Forelimb muscle (tissue), 1 donor: ENCODE measurements around the gene STRN4. TPM values are rescaled to one million over a fixed set of nuclear protein-coding genes. Genes with fewer than 3 reads are reported as not detected.

Source experiments
- DNase-seq: peaks from one replicate; pipeline ENCODE4 v3.0.0-alpha.2; 2013; ENCODE audit warnings: low read depth
- polyA plus RNA-seq: library from polyadenylated mRNA; unstranded; fragments of 120-200 nt; gene quantifications from one replicate; pipeline ENCODE4 v1.2.1, GENCODE V29; 2013; ENCODE audit not compliant: insufficient read length

STRN4 gene
- polyA plus RNA-seq, 1 donor: 46.7 TPM

- no peak for DNase-seq
Observed at GRCh38 chr19:46725036-46725820, 21.0 kb downstream of the STRN4 start.

DNA sequence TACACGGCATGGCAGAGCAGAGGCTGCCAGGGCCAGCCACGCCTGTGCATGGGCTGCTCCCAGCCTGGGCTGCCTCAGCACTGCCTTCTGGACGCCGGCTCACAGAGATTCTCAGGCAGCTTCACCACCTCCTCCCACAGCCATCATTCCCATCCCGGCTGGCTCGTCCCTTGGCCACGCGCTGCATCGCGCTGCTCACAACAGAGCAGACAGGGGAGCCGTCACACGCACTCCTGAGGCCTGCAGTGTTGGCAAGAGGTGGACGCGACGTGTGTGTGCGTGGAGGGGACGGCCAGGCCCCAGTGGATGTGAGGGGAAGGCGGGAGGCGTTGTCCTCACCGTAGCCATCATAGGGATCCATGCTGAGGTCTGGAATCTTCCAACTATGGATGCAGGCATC, 21.8 kb downstream of the STRN4 start:
- DNase-seq: no peak

DNA sequence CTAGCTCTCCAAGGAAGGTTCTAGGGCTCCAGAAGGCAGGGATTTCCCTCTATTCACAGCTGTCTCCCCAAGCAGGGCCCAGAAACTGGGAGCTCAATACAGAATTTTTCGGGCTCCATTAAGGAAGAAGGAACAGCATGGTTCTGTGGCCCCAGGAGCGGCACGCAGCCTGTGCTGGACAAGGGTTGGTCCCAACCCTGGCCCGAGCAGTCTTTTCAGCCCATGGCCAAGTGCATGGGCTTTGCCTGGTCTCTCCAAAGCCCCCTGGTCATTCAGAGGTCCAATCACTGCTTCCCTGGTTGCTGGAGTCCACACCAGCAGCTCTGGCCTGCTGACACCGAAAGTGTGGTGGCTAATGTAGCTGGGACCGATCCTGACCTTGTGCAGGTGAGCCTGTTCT, 22.8 kb downstream of the STRN4 start:
- no peak for DNase-seq

GRCh38 chr19:46723023-46723461, 23.2 kb downstream of the STRN4 start:
- DNase-seq: no peak

DNA sequence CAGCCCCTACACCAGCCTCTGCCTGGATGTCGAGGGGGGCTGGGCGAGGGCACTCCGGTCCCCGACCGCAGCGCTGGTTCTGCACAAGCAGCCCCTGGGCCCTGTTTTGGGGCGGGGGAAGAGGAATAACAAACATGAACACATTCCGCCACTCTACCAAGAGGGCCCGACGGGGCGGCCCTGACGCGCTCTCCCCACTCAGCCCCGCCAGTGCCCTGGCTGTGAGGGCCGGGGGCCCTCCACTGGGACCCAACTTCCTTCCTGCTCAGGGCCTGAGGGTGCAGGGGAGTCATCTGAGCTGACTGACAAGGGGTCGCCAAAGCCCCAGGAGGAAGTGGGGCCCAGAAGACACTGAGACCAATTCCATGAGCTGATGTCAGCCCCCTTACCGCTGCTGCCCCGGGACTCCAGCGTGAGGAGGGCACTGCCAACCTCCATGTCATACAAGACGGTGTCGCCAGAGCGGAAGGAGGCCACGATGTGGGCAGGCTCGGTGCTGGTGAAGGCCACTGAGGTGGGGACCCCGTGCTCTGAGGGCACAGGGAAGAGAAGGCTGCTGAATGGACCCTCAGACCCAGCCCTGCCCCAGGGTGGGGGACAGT, 23.7 kb downstream of the STRN4 start:
- DNase-seq: no peak

DNA sequence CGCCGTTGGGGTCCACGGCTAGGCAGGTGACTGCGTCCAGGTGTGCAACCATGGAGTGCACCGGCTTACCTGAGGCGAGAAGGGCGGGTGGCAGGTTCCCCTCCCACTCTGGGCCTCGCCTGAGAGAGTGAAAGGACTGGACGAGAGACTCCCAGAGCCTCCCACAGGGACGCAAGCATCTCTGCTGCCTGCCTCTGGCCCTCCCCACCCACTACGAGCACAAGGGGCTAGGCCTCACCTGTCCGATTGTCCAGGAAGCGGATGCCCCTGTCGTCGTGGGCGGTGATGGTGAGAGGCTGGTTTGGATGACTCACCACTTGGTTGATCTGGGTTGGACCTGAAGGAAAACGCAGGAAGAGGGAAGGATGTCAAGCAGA, 24.3 kb downstream of the STRN4 start:
- no peak for DNase-seq

- no peak for DNase-seq
Observed at GRCh38 chr19:46721269-46722003, 24.8 kb downstream of the STRN4 start.

DNA sequence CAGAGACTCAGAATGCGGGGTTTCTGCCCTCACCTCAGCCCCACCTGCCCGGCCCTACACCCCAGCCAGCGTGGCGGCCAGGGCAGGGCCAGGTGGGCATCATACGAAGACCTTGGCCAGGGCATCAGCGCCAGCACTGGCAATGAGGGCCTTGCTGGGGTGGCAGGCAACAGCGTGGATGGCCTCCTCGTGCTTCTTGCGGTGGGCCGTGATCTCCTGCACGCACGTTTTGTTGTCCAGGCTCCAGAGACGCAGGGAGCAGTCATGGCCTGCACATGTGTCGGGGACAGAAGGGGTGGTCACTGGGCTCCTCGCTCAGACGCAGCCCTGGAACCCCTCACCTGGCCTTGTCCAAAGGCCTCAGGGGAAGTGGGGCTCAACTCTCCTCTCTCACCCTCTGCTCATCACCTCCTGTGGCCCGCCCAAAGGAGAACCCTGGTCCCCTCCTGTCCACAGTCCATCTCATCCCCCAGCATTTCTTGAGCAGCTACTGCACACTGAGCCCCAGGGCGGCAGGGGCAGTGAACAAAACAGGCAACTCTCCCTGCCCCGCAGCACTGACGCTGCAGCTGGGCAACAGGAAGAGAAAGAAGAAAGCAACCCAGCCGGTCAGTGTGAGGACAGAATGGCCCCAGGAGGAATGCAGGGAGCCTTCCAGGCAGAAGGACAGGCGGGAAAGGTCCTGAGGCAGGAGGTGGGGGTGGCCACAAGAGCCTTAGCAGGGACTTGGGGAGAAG, 25.6 kb downstream of the STRN4 start:
- DNase-seq: no peak

GRCh38 chr19:46719629-46720502, 26.4 kb downstream of the STRN4 start:
- no peak for DNase-seq

GRCh38 chr19:46718934-46719622, 27.2 kb downstream of the STRN4 start:
- DNase-seq: no peak

DNA sequence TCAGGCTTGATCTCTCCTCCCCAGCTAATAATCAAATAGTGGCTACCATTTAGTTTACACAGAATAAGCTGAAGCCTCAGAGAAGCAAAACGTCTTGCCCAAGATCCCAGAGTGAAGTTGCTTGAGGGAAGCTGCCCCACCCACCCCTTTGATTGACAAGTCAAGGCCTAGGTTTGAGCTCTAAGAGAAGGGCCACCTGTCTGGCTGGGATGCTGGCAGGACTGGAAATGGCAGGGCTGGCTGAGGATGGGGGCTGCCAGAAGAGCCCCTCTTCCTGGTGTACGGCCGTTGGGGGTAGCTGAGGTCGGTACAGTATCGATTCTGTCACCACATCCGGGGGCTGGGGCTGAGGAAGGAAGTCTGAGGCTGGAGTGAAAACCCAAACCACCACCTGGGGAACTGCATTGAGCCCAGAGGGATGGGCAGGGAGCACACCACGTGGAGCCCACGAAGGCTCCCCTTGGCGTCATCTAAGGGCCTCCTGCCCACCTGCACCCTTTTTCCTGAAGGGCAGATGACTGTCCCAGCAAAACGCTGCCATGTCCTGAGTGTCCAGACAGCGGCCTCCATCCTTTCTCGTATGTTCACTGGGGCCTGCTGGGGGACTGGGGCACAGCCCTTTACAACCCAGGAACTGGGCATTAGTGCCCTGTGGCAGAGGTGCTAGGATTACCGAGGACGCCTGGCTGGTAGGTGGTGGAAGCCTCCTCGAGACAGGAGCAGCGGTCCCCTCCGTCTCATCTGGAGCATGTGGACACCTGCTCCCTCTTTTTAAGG, 27.9 kb downstream of the STRN4 start:
- DNase-seq: no peak

DNA sequence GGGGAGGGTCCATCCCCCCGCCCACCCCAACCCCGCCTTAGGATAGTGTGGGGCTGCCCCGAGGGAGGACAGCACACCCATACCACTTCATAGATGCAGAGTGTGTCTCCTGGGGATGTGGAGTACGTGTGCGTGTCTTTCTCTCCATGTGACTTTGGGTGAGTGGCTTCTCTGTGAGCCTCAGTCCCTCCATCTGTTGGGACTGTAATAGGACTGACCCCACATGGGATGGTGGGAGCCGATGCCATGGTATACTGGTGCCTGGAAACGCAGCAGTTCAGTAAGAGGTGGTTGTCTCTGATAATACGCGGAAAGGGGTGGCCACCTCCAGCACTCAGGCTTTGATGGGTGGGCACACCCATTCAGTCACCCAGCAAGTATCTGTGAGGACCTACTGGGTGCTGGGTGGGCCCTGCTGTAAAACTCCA, 28.5 kb downstream of the STRN4 start:
- no peak for DNase-seq

DNA sequence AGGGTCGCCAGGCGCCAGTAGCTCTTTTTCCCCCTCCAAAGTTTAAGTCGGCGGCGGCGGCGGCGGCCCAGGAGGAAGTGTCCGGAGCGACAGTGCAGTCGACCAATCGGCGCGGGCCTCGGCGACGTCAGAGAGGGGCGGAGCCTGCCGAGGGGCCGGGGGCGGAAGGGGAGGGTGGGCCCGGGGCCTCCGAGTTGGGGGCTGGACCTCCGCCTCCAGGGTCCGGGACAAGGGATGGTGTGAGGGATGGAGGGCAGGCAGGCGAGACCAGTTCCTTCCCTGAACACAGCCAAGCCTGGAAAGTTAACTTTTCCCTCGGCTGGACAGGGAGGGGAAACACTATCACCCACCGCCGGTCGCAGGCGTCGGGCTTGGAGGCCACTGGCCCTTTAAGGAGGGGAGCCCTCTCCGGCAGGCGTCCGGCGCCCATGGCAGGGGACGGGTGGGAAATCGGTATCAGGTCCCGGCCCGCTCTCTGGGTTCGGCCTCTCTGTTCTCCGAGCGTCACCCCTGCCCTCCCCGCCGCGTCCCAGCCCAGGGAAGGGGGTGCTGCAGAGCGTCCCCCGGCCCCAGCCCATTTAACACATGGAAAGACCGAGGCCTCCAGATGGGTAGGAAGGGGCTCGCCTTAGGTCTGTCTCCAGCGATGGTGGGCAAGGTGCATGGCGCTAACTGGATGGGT, 29.1 kb downstream of the STRN4 start, which contains the start of gene PRKD2:
TSS of gene PRKD2 (minus strand) at position 81 of the 682 bp plus-strand sequence. CDS start 744 bp downstream, outside the sequence.
- no peak for DNase-seq

DNA sequence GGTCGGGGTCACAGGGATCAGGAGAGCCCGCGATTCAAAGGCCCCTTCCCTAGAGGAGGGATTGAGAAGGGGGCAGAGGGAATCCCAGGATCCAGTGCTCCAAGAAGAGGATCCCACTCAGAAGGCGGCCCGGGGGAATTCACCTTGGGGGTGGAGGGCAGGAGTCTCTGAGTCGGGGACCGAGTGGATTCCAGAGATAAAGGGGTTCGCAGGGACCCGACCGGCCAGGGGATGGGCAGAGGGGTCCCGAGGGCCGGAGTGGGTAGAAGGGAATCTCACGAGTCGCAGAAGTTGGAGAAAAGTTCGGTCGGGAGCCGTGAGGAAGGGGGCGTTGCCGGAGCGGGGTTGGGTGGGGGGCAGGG, 29.6 kb downstream of the STRN4 start:
- no peak for DNase-seq

DNA sequence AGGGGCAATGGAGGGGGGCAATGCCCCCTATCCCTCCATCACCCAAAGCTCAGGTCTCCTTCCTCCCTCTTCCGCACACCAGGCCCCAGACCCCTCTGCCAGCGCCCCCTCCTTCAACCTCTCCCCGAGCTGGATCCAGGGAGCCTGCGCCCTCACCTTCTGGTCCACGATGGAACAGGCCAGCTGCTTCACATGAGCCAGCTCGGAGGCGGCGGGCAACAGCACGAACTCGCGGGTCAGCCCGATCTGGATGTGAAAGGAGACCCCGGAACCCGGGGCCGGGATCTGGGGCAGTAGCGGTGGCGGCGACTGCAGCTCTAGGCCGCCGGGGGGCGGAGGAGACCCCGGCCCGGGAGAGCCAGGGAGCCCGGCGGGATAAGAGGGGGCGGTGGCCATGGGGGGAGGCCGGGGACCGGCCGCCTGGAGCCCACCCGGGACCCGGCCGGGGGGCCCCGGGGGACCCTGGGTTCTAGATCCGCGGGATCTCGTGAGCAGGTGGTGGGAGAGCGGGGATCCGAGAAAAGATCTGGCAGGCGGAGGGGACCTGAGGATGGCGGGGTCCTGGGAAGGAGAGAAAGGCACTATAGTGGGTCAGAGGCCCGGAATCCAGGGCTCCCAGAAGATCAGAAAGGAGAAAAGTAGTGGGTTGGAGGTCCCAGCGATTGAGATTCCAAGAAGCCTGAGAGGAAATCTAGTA, 30.1 kb downstream of the STRN4 start:
- DNase-seq: no peak

- DNase-seq: no peak
Observed at GRCh38 chr19:46715620-46715974, 30.7 kb downstream of the STRN4 start.

DNA sequence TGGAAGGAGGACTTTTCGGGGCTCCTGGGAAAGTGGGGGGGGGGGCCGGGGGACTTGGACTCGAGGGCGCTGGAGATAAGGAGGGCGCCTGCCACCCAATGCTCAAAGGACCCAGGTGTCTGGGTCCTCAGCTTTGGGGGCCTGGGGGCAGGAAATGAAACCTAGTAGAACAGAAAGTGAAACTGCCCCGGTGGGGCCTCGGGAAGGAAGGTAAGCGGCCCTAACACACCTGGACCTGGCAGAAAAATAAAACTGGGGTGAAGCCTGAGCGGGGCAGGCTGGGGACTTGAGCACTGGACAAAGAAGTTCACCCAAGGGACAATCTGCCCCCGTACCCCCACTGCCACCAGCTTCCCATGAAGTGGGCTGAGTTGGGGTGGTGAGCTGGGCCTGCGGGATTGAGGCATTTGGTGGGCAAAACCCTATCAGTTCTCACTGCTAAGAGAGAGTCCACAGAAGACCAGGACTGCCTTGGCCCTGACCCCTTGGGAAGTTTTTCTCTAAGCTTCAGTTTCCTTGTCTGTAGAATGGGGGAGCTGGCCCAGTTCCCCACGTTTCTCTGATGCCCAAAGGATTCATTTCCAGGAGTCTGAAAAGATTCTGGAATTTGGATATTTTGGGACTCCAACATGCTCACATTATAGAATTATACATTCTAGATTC, 31.7 kb downstream of the STRN4 start:
- no peak for DNase-seq
